ENCODE data around the gene SUCLA2. TPM values are rescaled to one million over a fixed set of nuclear protein-coding genes. Genes with fewer than 3 reads are reported as not detected.

SUCLA2 gene
- total and polyA plus RNA-seq, 2 of the 8 experiments (the other 6 are each of a cell fraction or from before 2014, with no cell fraction given): 23.5 to 78.8 TPM

DNA sequence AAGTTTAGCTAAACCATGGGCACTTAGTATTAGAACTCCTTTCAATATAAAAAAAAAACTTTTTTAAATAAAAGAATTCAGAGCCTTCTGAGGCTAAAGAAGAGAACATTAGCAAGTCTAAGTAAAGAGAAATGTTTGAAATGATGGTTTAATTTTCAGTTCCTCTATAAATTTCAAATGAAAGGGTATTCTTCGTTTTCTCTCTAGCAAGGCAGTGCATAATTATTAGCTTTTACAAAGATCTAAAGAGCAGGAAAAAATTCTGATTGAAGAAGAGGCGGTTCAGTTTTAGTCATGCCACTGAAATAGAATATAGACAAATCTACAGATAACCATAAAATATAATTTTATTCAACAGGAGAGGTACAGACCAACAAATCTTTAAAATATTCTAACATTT lies 18.0 kb downstream of the SUCLA2 start (continued):
- TF ChIP-seq JUND (IDR thresholded peaks at IDR 0.05; ENCODE audit: low read length) (no peak), TCF12 (IDR thresholded peaks at IDR 0.05; ENCODE audit: low read depth, low read length) (no peak), YY1 (IDR thresholded peaks at IDR 0.05; ENCODE audit: low read depth, low read length) (no peak), HDAC2 (IDR thresholded peaks at IDR 0.05; ENCODE audit: borderline replicate concordance in 1 of 2, low read depth in 2 of 2, low read length in 2 of 2) (no peak), SP1 (IDR thresholded peaks at IDR 0.05; ENCODE audit: low read depth, low read length) (no peak), SP4 (IDR thresholded peaks at IDR 0.05; ENCODE audit: low read length) (no peak), POLR2A (IDR thresholded peaks at IDR 0.05; ENCODE audit: control extremely low read depth in 1 of 2, low read depth in 2 of 2, low read length in 2 of 2) (no peak), MAFK (IDR thresholded peaks at IDR 0.05; ENCODE audit: low read depth, low read length) (no peak), TAF7 (optimal IDR thresholded peaks at IDR 0.05; ENCODE audit: borderline replicate concordance, low read depth, low read length) (no peak), TBP (IDR thresholded peaks at IDR 0.05; ENCODE audit: low read depth, low read length) (no peak)
